Activated CD4-positive, alpha-beta T cell treated with anti-CD3 and anti-CD28 coated beads, Interleukin-2, amount 10 ng/mL, durations not matched to agents 24 days and 14 days (primary cell): ENCODE measurements around the gene IPCEF1. TPM values are rescaled to one million over a fixed set of nuclear protein-coding genes. Genes with fewer than 3 reads are reported as not detected.

Experiments
- DNase-seq: peaks from one replicate; pipeline ENCODE4 v3.0.0; 2022
- H3K27ac Mint-ChIP-seq: one replicate; pipeline ENCODE4 v1.8.0; 2022; ENCODE audit warnings: mild to moderate bottlenecking, mixed read lengths
- H3K27me3 Mint-ChIP-seq: one replicate; pipeline ENCODE4 v1.8.0; 2022; ENCODE audit warnings: mixed read lengths
- H3K36me3 Mint-ChIP-seq: one replicate; pipeline ENCODE4 v1.8.0; 2022; ENCODE audit warnings: low read depth, mild to moderate bottlenecking, mixed read lengths
- H3K4me1 Mint-ChIP-seq: one replicate; pipeline ENCODE4 v1.8.0; 2021; ENCODE audit warnings: mixed read lengths
- H3K4me3 Mint-ChIP-seq: one replicate; pipeline ENCODE4 v1.8.0; 2022; ENCODE audit warnings: mild to moderate bottlenecking, moderate library complexity, mixed read lengths
- H3K9me3 Mint-ChIP-seq: one replicate; pipeline ENCODE4 v1.8.0; 2021; ENCODE audit warnings: mixed read lengths
- intact Hi-C: fragments of 100-400 bp; cut with micrococcal nuclease; formaldehyde crosslinking; loops from one replicate; pipeline ENCODE4 v1.15.1; 2023
- total RNA-seq: library from RNA; stranded (reverse); gene quantifications from 2 replicates; pipeline ENCODE4 v1.2.3, GENCODE V29; 2022

The IPCEF1 gene
- total RNA-seq, 1 donor from 2014 or later = 1.5 TPM

DNA sequence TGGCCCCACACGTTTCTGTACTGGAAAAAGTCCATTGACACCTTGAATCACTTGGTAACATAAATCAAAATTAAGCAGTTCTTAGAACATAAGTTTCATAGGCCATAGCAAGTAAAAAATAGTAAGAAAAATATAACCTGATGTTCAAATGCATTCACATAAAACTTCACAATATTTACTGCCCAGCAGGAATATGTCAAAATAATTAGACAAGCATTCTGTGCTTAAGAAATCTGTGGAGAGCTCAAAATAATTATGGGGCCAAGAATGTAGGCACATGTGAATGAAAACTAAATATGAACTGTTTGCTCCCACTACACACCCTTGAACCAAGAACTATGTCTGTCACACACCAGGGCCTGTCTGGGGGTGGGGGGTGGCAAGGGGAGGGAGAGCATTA is 70.8 kb downstream of the IPCEF1 start:
- intact Hi-C loops = no loop called here
- DNase-seq = no peak
- H3K27ac Mint-ChIP-seq = no peak overlapping the region
- H3K27me3 Mint-ChIP-seq = peaks cover 14% of the 10 kb centered on the region
- H3K4me1 Mint-ChIP-seq = peaks cover 5% of the 10 kb centered on the region
- H3K9me3 Mint-ChIP-seq = no peaks in the 10 kb centered on the region
- H3K4me3 Mint-ChIP-seq = no peak overlapping the region
- H3K36me3 Mint-ChIP-seq = no peaks in the 10 kb centered on the region

- DNase-seq = peak; percentile 50
- Mint-ChIP-seq H3K4me3 (no peak overlapping the region), H3K27me3 (peaks cover 10% of the 10 kb centered on the region), H3K27ac (no peak overlapping the region), H3K4me1 (peaks cover 2% of the 10 kb centered on the region), H3K36me3 (no peaks in the 10 kb centered on the region), H3K9me3 (no peaks in the 10 kb centered on the region)
- intact Hi-C loops = no loop called here
Observed at GRCh38 chr6:154284313-154284853, 72.2 kb downstream of the IPCEF1 start.

DNA sequence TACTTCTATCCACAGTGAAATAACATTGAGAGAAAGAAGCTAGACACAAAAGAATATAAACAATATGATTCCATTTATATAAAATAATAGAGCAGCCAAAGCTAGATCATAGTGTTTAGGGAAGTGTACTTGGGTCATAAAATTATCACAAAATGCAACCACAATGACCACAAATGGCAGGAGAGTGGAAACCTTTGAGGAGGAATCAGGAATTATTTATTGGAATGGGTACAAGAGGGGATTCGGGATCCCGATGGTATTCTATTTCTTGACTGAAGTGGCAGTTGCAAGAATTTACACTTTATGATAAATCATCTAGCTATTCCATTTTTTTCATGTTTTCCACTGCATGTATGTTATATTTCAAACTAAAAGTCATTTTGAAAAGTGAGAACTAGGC is 76.1 kb downstream of the IPCEF1 start:
- H3K4me1 Mint-ChIP-seq = peaks cover 19% of the 10 kb centered on the region
- no peaks in the 10 kb centered on the region for H3K9me3 Mint-ChIP-seq
- H3K36me3 Mint-ChIP-seq = no peaks in the 10 kb centered on the region

DNA sequence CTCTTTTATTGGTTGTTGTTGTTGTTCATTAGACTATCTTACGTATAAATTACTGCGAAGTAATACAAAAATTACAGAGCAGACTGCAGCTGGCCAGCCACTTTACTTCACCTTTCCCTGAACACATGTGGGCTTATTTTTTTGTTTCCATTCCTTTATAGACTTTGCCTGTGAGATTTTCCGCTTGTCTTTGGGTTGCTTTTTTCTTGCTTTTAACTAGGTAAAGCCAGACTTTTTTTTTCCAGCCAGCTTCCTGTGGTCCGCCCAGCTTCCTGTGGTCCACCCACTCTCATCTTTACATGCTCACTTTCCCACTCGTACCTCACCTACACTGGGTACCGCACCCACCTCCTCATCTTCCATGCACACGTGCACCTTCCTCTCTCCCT is 79.0 kb downstream of the IPCEF1 start:
- Mint-ChIP-seq H3K27me3 (peaks cover 15% of the 10 kb centered on the region), H3K9me3 (no peaks in the 10 kb centered on the region), H3K4me3 (peak overlapping the region; percentile 54), H3K27ac (peak overlapping the region; percentile 80), H3K4me1 (peaks cover 19% of the 10 kb centered on the region), H3K36me3 (no peaks in the 10 kb centered on the region)
- intact Hi-C loops = loop anchor here (1.0 to 5.0 kb wide), 5 partner anchors 9 to 121 kb away; no protein-coding TSS in a partner anchor
- peak; percentile 67 for DNase-seq

More for the DNA sequence above, 76.1 kb downstream of the IPCEF1 start:
- Mint-ChIP-seq H3K4me3 (no peak overlapping the region), H3K27me3 (peaks cover 7% of the 10 kb centered on the region), H3K27ac (no peak overlapping the region)
- intact Hi-C loops = no loop called here
- peak; percentile 13 for DNase-seq

DNA sequence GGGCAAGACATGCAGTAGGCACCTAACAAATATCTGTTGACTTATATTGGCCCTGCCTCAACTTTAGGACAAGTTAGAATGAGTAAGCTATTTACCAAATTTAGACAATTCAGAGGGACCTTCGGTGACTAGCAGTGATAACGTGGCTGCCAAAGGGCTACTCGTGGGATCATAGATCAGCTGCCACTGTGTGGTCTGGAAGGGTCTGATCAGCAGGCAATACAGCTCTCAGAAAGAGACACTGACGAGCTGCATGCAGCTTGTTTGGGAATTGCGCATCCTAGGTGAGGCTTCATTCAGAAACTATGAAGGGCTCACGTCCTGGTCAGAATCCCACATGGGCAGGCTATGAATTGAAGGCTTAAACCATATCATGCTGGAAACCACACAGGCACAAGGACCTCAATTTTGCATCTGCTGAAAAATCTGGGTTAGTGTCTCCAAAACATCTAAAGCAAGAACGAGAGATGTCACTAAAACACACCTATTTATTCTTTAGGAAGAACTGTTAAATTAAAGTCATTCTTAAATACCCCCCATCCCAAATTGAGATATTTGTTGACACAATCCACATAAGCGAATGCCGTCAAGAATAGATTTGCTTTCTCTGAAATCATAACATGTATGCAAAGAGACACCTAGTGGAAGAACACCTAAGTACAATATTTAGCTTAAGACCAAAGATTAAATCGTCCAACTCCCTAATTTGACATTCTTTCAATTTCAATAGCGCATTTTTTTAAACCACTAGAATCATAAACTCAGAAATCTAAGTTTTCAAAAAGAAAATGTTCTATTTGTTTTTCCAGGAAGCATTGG is 79.6 kb downstream of the IPCEF1 start:
- H3K27ac Mint-ChIP-seq = peak overlapping the region; percentile 80
- peaks cover 15% of the 10 kb centered on the region for H3K27me3 Mint-ChIP-seq
- H3K9me3 Mint-ChIP-seq = no peaks in the 10 kb centered on the region
- H3K36me3 Mint-ChIP-seq = no peaks in the 10 kb centered on the region
- peaks cover 19% of the 10 kb centered on the region for H3K4me1 Mint-ChIP-seq
- intact Hi-C loops = loop anchor here (1.0 to 5.0 kb wide), 5 partner anchors 9 to 121 kb away; no protein-coding TSS in a partner anchor
- peak; percentile 56 for DNase-seq
- H3K4me3 Mint-ChIP-seq = peak overlapping the region; percentile 54

GRCh38 chr6:154274168-154274567 is 82.4 kb downstream of the IPCEF1 start:
- DNase-seq = no peak
- Mint-ChIP-seq H3K9me3 (no peaks in the 10 kb centered on the region), H3K27me3 (peaks cover 17% of the 10 kb centered on the region), H3K27ac (no peak overlapping the region), H3K4me1 (peaks cover 19% of the 10 kb centered on the region), H3K4me3 (no peak overlapping the region), H3K36me3 (no peaks in the 10 kb centered on the region)
- intact Hi-C loops = no loop called here

DNA sequence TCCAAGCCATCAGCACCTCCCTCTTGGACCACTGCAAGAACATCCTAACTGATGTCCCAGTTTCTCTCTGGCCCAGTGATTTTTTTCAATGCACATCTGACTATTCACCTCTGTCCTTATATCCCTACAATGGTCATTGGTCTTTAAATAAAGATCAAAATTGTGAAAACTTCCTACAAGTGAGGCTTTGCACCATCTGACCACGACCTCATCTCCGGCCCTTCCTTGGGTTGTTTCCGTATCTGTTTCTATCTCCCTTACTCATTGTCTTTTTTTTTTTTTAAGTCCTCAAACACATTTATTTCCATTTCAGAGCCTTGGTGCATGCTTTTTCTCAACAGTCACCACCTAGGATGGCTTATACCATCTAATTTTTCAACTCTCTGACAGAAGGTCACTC is 88.1 kb downstream of the IPCEF1 start:
- peaks cover 3% of the 10 kb centered on the region for H3K9me3 Mint-ChIP-seq
- no peak overlapping the region for H3K4me3 Mint-ChIP-seq
- H3K36me3 Mint-ChIP-seq = no peaks in the 10 kb centered on the region
- intact Hi-C loops = loop anchor here (1.0 kb wide), 1 partner anchor 9 kb away; no protein-coding TSS in a partner anchor
- DNase-seq = no peak
- peaks cover 22% of the 10 kb centered on the region for H3K27me3 Mint-ChIP-seq
- peaks cover 15% of the 10 kb centered on the region for H3K4me1 Mint-ChIP-seq
- no peak overlapping the region for H3K27ac Mint-ChIP-seq

- Mint-ChIP-seq H3K4me1 (peaks cover 15% of the 10 kb centered on the region), H3K4me3 (no peak overlapping the region), H3K9me3 (peaks cover 3% of the 10 kb centered on the region), H3K27me3 (peaks cover 17% of the 10 kb centered on the region), H3K36me3 (no peaks in the 10 kb centered on the region), H3K27ac (peak overlapping the region; percentile 39)
- no peak for DNase-seq
- intact Hi-C loops = loop anchor here (1.0 to 2.0 kb wide), 2 partner anchors 10 to 37 kb away; no protein-coding TSS in a partner anchor
Observed at GRCh38 chr6:154267508-154268106, 89.0 kb downstream of the IPCEF1 start.

DNA sequence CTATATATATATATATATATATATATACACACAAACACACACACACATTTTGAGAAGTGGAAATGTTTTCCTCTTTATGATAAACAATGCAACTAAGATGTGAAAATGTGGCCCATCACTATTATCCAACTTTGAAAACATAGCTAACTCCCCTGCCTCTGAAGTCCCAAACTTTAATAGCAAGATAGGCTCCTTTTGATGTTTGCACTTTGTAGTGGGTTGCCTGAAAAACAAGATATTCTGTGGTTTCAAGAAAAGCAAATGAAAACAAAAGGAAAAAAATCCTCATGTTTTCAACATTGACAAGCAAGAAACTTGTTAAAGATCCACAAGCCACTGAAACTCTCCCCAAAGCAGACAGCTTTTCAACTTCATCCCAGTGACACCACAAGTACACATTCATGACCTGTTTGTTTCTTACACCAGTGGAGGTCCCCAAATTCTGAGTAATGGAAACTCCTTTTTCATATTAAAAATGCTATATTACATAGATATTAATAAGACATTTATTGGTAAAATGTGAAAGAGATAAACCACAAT is 90.0 kb downstream of the IPCEF1 start:
- no peak for DNase-seq
- peaks cover 20% of the 10 kb centered on the region for H3K27me3 Mint-ChIP-seq
- H3K36me3 Mint-ChIP-seq = no peaks in the 10 kb centered on the region
- peak overlapping the region; percentile 75 for H3K27ac Mint-ChIP-seq
- peaks cover 3% of the 10 kb centered on the region for H3K9me3 Mint-ChIP-seq
- H3K4me1 Mint-ChIP-seq = peaks cover 17% of the 10 kb centered on the region
- intact Hi-C loops = loop anchor here (1.0 to 2.0 kb wide), 4 partner anchors 16 to 340 kb away; no protein-coding TSS in a partner anchor
- H3K4me3 Mint-ChIP-seq = peak overlapping the region; percentile 53

- intact Hi-C loops = no loop called here
- Mint-ChIP-seq H3K27ac (no peak overlapping the region), H3K9me3 (peaks cover 18% of the 10 kb centered on the region), H3K27me3 (peaks cover 18% of the 10 kb centered on the region), H3K36me3 (peaks cover 2% of the 10 kb centered on the region), H3K4me1 (peaks cover 21% of the 10 kb centered on the region), H3K4me3 (no peak overlapping the region)
- DNase-seq = no peak
Observed at GRCh38 chr6:154261688-154262397, 94.8 kb downstream of the IPCEF1 start.

DNA sequence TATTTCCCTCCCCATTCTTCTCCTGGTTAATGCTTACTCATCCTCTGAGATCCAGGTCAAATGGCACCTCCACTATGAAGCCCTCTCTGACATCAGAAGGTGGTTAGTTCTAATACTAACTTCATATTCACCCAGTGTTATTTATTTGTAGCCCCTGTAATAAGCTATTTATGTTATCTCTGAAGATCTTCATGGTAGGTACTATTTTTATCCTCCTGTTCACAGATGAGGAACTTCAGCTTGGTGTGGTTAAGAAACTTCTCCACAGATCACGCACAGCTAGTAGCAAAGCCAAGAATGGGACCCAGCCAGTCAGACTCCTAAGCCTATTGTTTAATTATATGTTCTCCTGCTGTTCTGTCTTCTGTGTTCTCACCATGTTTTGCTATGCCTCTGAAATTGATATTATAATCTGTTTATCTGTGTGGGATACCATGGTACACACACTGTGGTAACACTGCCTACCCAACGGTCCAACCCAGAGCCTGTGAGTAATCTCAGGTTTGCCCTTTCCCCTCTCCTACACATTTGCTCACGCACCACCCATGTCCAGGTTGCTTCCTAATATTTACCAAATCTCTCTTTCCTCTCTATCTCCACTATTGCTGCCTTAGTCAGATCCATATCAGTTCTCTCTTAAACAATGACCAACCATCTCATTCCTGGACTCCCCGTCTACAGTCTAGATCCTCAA is 98.4 kb downstream of the IPCEF1 start:
- no peak for DNase-seq
- intact Hi-C loops = no loop called here
- Mint-ChIP-seq H3K9me3 (peaks cover 33% of the 10 kb centered on the region), H3K36me3 (peaks cover 11% of the 10 kb centered on the region), H3K4me1 (peaks cover 19% of the 10 kb centered on the region), H3K27me3 (peaks cover 19% of the 10 kb centered on the region), H3K27ac (no peak overlapping the region), H3K4me3 (no peak overlapping the region)

DNA sequence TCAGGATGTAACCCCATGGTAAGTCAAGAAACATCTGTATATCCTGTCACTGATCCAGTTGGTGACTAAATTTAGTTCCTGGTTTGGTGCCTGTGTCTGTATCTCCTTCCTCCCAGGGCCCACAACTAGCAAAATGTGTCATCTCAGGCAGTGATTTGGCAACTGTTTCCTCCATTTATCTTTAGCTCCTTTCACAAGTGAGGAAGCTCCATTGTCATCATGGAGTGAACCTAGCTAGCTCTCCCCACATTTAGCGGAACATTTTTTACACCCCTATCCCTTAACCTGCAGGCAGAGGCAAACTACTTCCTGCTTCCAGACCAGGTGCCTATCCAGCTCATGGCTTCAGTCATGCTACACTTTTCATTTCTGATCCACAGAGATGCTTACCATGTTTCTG is 99.5 kb downstream of the IPCEF1 start:
- no peak overlapping the region for H3K4me3 Mint-ChIP-seq
- peaks cover 34% of the 10 kb centered on the region for H3K9me3 Mint-ChIP-seq
- intact Hi-C loops = no loop called here
- H3K27me3 Mint-ChIP-seq = peaks cover 19% of the 10 kb centered on the region
- peaks cover 24% of the 10 kb centered on the region for H3K4me1 Mint-ChIP-seq
- H3K36me3 Mint-ChIP-seq = peaks cover 11% of the 10 kb centered on the region
- no peak overlapping the region for H3K27ac Mint-ChIP-seq
- DNase-seq = no peak

GRCh38 chr6:154252678-154253077 is 103.9 kb downstream of the IPCEF1 start:
- DNase-seq = no peak
- Mint-ChIP-seq H3K27me3 (peaks cover 8% of the 10 kb centered on the region), H3K4me1 (peaks cover 42% of the 10 kb centered on the region), H3K4me3 (no peak overlapping the region), H3K9me3 (peaks cover 30% of the 10 kb centered on the region), H3K36me3 (peaks cover 11% of the 10 kb centered on the region), H3K27ac (no peak overlapping the region)
- intact Hi-C loops = no loop called here
